Dendritic cell treated with granulocyte-macrophage colony-stimulating factor and Interleukin-4, amounts not matched to agents 40 ng/mL and 50 ng/mL, for 4 days (primary cell): ENCODE measurements around the gene MAST4.

Experiments
- H3K27ac Mint-ChIP-seq: one replicate; pipeline ENCODE4 v1.8.0; 2022; ENCODE audit warnings: mild to moderate bottlenecking, mixed read lengths
- H3K27me3 Mint-ChIP-seq: one replicate; pipeline ENCODE4 v1.8.0; 2022; ENCODE audit warnings: mild to moderate bottlenecking, mixed read lengths
- H3K36me3 Mint-ChIP-seq: one replicate; pipeline ENCODE4 v1.8.0; 2022; ENCODE audit warnings: low read depth, mixed read lengths
- H3K4me1 Mint-ChIP-seq: one replicate; pipeline ENCODE4 v1.8.0; 2022; ENCODE audit warnings: low read depth, mixed read lengths
- H3K4me3 Mint-ChIP-seq: one replicate; pipeline ENCODE4 v1.8.0; 2022; ENCODE audit warnings: mild to moderate bottlenecking, moderate library complexity, mixed read lengths
- H3K9me3 Mint-ChIP-seq: one replicate; pipeline ENCODE4 v1.8.0; 2022; ENCODE audit warnings: mixed read lengths
- intact Hi-C: fragments of 100-400 bp; cut with micrococcal nuclease; formaldehyde crosslinking; loops from one replicate; pipeline ENCODE4 v1.15.0; 2022

MAST4 gene

DNA sequence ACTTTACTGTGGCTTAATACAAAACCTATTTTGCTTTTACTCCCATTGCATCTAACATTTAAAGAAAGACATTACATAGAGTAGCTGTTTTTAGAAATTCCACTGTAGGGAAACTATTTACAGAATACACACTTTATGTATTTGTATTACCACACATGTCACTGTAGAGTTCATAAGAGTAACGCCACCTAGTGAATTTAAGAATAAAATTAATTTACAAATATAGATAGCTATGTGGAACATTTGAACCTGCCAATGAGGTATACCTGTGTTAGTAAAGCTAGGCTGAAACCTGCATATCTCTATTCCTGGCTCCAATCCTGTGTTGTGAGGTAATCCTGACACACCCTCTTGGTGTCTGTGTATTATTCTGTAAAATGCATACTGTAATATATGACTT is 234.4 kb downstream of the MAST4 start:
- Mint-ChIP-seq H3K27me3 (peaks cover 25% of the 10 kb centered on the region), H3K36me3 (no peaks in the 10 kb centered on the region)
- intact Hi-C loops, result no loop called here

DNA sequence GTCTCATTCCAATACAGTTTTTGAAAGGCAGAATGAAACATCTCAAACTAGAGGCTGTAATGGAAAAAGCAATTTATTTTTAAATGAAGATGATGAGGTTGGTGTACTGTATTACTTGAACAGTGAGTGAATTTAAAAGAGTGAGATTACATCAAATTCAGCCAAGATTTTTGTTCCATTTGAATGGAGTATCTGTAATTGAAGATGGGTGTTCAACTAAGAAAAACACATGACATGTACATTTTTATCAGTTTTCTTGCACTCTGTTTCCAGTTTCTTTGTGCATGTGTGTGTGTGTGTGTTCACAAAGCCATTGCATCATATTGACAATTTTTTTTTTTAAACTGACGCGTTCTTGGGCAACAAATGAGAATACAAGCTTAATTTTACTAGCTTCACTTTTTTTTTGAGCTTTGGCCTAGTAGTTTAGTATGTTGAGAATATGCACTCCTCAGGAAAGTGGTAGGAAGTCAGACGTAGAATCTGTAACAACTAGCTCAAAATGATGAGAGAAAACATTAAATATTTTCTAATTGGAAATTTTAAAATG is 243.5 kb downstream of the MAST4 start:
- Mint-ChIP-seq H3K4me3 (no peak overlapping the region), H3K36me3 (no peaks in the 10 kb centered on the region), H3K9me3 (no peaks in the 10 kb centered on the region), H3K27me3 (no peaks in the 10 kb centered on the region), H3K4me1 (no peaks in the 10 kb centered on the region), H3K27ac (no peak overlapping the region)
- intact Hi-C loops, result no loop called here

More for the DNA sequence above, 234.4 kb downstream of the MAST4 start:
- no peaks in the 10 kb centered on the region for H3K9me3 Mint-ChIP-seq
- H3K4me3 Mint-ChIP-seq, result no peak overlapping the region
- H3K4me1 Mint-ChIP-seq, result peaks cover 14% of the 10 kb centered on the region
- no peak overlapping the region for H3K27ac Mint-ChIP-seq

- Mint-ChIP-seq H3K27me3 (no peaks in the 10 kb centered on the region), H3K4me1 (no peaks in the 10 kb centered on the region), H3K27ac (no peak overlapping the region), H3K36me3 (no peaks in the 10 kb centered on the region), H3K9me3 (no peaks in the 10 kb centered on the region), H3K4me3 (no peak overlapping the region)
- intact Hi-C loops, result no loop called here
These were observed 244.4 kb downstream of the MAST4 start for GRCh38 chr5:66840511-66841013.

GRCh38 chr5:66841264-66841663 is 245.1 kb downstream of the MAST4 start:
- no peak overlapping the region for H3K27ac Mint-ChIP-seq
- intact Hi-C loops, result no loop called here
- H3K9me3 Mint-ChIP-seq, result no peaks in the 10 kb centered on the region

DNA sequence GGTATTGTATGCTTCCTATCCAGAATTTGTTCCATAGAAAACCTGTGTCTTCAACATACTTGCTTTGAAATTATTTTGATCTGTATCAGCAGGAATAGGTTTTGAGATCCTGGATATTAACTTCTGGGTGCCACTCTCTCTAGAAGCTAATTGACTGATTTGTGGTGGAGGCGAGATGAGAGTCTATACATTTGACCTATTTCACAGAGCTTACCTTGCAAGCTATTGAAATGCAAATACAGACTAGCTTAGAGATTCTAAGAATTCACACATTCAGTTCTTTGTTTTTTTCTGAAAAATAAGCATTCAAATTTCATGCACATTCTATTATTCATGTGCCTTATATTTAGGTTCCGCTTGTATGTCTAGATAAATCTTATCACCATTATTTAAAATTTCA is 246.3 kb downstream of the MAST4 start:
- Mint-ChIP-seq H3K4me1 (no peaks in the 10 kb centered on the region), H3K4me3 (no peak overlapping the region), H3K36me3 (no peaks in the 10 kb centered on the region), H3K27ac (no peak overlapping the region), H3K9me3 (no peaks in the 10 kb centered on the region), H3K27me3 (no peaks in the 10 kb centered on the region)
- intact Hi-C loops, result no loop called here

More at GRCh38 chr5:66841264-66841663, 245.1 kb downstream of the MAST4 start:
- H3K4me1 Mint-ChIP-seq, result no peaks in the 10 kb centered on the region
- no peak overlapping the region for H3K4me3 Mint-ChIP-seq
- H3K27me3 Mint-ChIP-seq, result no peaks in the 10 kb centered on the region
- H3K36me3 Mint-ChIP-seq, result no peaks in the 10 kb centered on the region

DNA sequence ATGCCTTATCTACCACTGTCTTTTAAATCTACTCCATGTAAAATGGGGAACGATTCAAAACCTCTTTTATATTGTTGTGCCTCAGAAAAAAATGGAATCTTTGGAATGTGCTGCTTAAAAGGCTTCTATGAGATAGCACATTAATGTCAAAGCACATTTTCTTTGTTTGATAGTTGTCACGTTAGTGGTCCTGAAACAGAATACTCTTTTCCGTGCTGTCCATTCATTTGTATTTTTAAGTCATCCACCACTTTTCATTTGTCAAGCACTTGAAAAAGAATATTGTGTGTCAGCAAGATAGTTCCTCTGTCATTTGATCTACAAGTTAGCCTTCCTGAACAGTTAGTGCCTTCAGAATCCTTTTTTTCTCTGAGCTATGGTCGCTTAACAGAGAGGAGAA is 246.9 kb downstream of the MAST4 start:
- intact Hi-C loops, result no loop called here
- no peak overlapping the region for H3K4me3 Mint-ChIP-seq
- H3K9me3 Mint-ChIP-seq, result no peaks in the 10 kb centered on the region
- H3K36me3 Mint-ChIP-seq, result no peaks in the 10 kb centered on the region
- H3K27me3 Mint-ChIP-seq, result no peaks in the 10 kb centered on the region
- H3K27ac Mint-ChIP-seq, result no peak overlapping the region
- H3K4me1 Mint-ChIP-seq, result no peaks in the 10 kb centered on the region

GRCh38 chr5:66848749-66849641 is 252.8 kb downstream of the MAST4 start:
- H3K9me3 Mint-ChIP-seq, result no peaks in the 10 kb centered on the region
- no peaks in the 10 kb centered on the region for H3K36me3 Mint-ChIP-seq
- H3K27ac Mint-ChIP-seq, result no peak overlapping the region
- H3K27me3 Mint-ChIP-seq, result no peaks in the 10 kb centered on the region
- intact Hi-C loops, result no loop called here
- peaks cover 28% of the 10 kb centered on the region for H3K4me1 Mint-ChIP-seq
- no peak overlapping the region for H3K4me3 Mint-ChIP-seq

DNA sequence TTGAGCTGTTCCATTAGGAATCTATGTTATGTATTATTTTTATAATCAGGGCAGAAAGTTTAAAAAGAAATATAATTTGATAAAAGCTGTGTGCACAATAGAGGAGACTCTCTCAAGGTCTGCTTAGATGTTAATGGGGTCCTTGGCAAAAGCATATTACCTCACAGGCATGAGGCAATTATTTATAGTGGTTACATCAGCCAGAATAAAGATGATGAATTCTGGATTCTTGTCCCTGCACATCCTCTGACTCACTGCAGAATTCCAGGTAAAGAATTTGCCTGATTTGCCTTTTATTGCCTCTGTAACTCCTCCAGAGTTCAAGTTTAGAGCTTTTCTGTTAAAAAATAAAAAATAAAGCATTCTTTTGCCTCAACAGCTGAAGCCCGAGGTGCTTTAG is 253.6 kb downstream of the MAST4 start:
- H3K36me3 Mint-ChIP-seq, result no peaks in the 10 kb centered on the region
- H3K4me3 Mint-ChIP-seq, result no peak overlapping the region
- H3K27me3 Mint-ChIP-seq, result no peaks in the 10 kb centered on the region
- H3K27ac Mint-ChIP-seq, result no peak overlapping the region
- no peaks in the 10 kb centered on the region for H3K9me3 Mint-ChIP-seq
- intact Hi-C loops, result no loop called here
- peaks cover 35% of the 10 kb centered on the region for H3K4me1 Mint-ChIP-seq

DNA sequence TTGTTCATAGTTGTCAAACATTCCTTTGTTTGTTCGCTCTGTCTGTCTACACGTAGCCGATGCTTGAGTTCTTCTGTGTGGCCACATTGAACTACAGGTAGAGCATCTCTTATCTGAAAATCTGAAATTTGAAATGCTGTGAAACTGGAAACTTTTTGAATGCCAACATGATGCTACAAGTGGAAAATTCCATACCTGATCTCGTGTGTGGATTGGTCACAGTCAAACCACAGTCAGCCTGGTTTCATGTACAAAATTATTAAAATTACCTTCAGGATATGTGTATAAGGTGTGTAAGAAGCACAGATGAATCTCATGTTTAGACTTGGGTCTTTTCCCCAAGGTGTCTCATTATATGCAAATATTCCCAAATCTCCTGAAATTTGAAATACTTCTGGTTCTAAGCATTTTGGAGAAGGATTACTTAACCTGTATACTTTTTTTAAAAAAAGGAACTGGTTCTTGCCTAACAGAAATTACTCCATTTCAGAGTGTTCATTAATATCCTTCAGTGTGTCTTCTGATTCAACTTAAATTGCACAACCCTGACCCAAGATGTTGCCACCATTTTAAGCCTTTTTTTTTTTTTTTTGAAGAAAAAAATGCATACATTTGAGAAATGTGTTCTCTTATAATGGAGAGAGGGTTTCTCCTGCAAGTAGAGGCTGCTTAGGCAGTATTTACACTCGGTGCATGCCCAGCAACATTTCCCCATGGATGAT is 254.3 kb downstream of the MAST4 start:
- H3K27me3 Mint-ChIP-seq, result no peaks in the 10 kb centered on the region
- H3K9me3 Mint-ChIP-seq, result no peaks in the 10 kb centered on the region
- H3K4me1 Mint-ChIP-seq, result peaks cover 42% of the 10 kb centered on the region
- H3K4me3 Mint-ChIP-seq, result no peak overlapping the region
- intact Hi-C loops, result no loop called here
- no peaks in the 10 kb centered on the region for H3K36me3 Mint-ChIP-seq
- no peak overlapping the region for H3K27ac Mint-ChIP-seq

DNA sequence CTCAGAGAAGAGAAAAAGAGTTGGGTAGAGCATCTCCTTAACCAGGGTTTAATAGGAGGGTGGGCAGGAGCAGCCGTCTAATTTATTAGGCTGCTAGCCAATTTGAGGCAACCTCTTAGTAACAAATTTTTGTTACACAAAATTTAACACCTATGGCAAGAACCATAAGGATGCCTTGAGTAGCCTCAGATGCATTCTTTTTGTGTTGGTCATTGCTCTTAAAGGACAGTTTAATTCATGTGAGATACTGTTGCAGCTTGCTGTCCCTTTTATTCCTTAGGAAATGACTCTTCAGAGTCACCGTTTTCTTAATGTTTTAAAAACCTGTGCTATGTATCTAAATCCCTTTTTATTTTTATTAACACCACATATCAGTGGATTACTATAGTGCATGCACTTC is 255.1 kb downstream of the MAST4 start:
- Mint-ChIP-seq H3K4me3 (no peak overlapping the region), H3K4me1 (peaks cover 42% of the 10 kb centered on the region), H3K9me3 (no peaks in the 10 kb centered on the region), H3K27me3 (no peaks in the 10 kb centered on the region), H3K27ac (no peak overlapping the region), H3K36me3 (no peaks in the 10 kb centered on the region)
- intact Hi-C loops, result no loop called here

- H3K4me3 Mint-ChIP-seq, result no peak overlapping the region
- H3K27ac Mint-ChIP-seq, result no peak overlapping the region
- intact Hi-C loops, result no loop called here
- no peaks in the 10 kb centered on the region for H3K9me3 Mint-ChIP-seq
- H3K27me3 Mint-ChIP-seq, result peaks cover 2% of the 10 kb centered on the region
- H3K36me3 Mint-ChIP-seq, result no peaks in the 10 kb centered on the region
- peaks cover 32% of the 10 kb centered on the region for H3K4me1 Mint-ChIP-seq
These were observed 258.2 kb downstream of the MAST4 start for GRCh38 chr5:66854416-66854815.

DNA sequence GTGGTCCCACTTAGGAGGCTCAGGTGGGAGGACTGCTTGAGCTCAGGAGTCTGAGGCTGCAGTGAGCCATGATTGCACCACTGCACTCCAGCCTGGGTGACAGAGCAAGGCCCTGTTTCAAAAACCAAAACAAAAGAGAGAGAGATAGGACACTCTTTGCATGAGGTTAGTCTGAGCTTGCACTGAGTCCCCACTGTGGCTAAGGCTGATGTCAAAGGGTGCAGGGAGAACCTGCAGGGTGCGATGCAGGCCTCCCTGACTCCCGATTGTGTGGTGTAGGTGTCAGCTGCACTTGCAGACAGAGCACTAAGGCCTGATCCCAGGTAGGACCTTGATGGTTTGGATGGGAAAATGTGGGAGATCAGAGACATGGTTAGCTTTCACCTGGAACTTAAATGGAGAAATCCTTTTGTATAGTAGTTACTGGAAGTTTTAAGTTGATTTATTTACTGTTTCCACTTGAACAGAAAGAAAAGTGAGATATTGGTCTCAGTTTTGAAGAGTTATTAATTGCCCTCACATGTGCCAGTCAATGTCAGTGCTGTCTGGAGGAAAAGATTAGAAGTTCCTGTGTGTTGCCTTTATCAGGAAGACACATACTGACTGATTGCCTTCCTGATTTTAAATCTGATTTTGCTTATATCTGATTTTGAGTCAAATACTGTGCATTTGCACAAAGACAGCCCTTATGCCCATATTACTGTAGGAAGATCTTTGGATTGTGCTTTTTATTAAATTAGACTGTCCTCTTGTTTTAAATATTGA is 260.0 kb downstream of the MAST4 start:
- intact Hi-C loops, result no loop called here
- Mint-ChIP-seq H3K4me1 (peaks cover 25% of the 10 kb centered on the region), H3K27ac (no peak overlapping the region), H3K9me3 (no peaks in the 10 kb centered on the region), H3K4me3 (no peak overlapping the region), H3K36me3 (no peaks in the 10 kb centered on the region), H3K27me3 (peaks cover 9% of the 10 kb centered on the region)

DNA sequence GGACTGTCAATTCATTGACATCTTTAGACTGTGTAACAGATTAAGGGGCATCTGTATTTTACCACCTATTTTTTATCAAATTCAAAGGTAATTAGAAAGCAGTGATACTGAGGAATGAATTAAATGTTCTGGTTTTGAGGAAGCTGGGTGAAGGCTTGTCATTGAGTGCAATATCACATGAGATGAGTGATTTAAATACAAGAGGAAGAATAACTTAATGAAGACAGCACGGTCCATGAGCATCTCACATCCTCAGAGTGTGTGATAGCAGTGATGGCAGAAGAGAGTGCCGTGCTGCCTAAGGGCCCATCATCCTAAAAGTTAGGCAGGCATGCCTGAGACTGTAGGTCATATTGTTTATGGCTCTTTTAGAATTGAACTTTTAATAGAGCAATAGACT is 263.3 kb downstream of the MAST4 start:
- no peaks in the 10 kb centered on the region for H3K9me3 Mint-ChIP-seq
- peaks cover 12% of the 10 kb centered on the region for H3K27me3 Mint-ChIP-seq
- H3K36me3 Mint-ChIP-seq, result no peaks in the 10 kb centered on the region
- H3K27ac Mint-ChIP-seq, result no peak overlapping the region
- peaks cover 10% of the 10 kb centered on the region for H3K4me1 Mint-ChIP-seq
- intact Hi-C loops, result no loop called here
- H3K4me3 Mint-ChIP-seq, result no peak overlapping the region
